Stimulated activated CD8-positive, alpha-beta memory T cell treated with anti-CD3 and anti-CD28 coated beads, Interleukin-4, amount 100 ng/mL, for 24 hours (primary cell): Measurements from ENCODE around the gene CPA5.

ENCODE experiments used
- DNase-seq: peaks from one replicate; pipeline ENCODE4 v3.0.0-alpha.2; 2020; ENCODE audit warnings: low read depth

CPA5 gene

GRCh38 chr7:130379532-130379920, 34.9 kb downstream of the CPA5 start:
- no peak for DNase-seq

GRCh38 chr7:130379921-130380860, 35.6 kb downstream of the CPA5 start, which contains the start of gene CPA1:
Gene CPA1 (plus strand): TSS chr7:130380494. CDS start chr7:130380521, 27 bp downstream.
- DNase-seq = no peak

GRCh38 chr7:130380861-130381455, 36.3 kb downstream of the CPA5 start:
- no peak for DNase-seq

- no peak for DNase-seq
Observed at GRCh38 chr7:130381468-130382312, 37.1 kb downstream of the CPA5 start.

- DNase-seq = no peak
Observed at GRCh38 chr7:130383187-130383980, 38.8 kb downstream of the CPA5 start.

GRCh38 chr7:130384371-130384801, 39.8 kb downstream of the CPA5 start:
- no peak for DNase-seq

- DNase-seq = no peak
Observed at GRCh38 chr7:130384841-130385599, 40.4 kb downstream of the CPA5 start.

- no peak for DNase-seq
Observed at GRCh38 chr7:130385600-130386066, 41.0 kb downstream of the CPA5 start.

- no peak for DNase-seq
Observed at GRCh38 chr7:130386876-130387275, 42.3 kb downstream of the CPA5 start.

- DNase-seq = no peak
Observed at GRCh38 chr7:130387306-130387627, 42.7 kb downstream of the CPA5 start.

GRCh38 chr7:130387628-130388403, 43.2 kb downstream of the CPA5 start:
- DNase-seq = no peak

GRCh38 chr7:130388671-130389070, 44.1 kb downstream of the CPA5 start:
- DNase-seq = no peak

GRCh38 chr7:130390486-130390885, 45.9 kb downstream of the CPA5 start:
- no peak for DNase-seq

GRCh38 chr7:130393101-130393561, 48.5 kb downstream of the CPA5 start:
- no peak for DNase-seq

- no peak for DNase-seq
Observed at GRCh38 chr7:130393841-130394411, 49.3 kb downstream of the CPA5 start.

GRCh38 chr7:130394421-130395195, 50.0 kb downstream of the CPA5 start:
- DNase-seq = peak; percentile 6

GRCh38 chr7:130395421-130395820, 50.8 kb downstream of the CPA5 start:
- no peak for DNase-seq

GRCh38 chr7:130396109-130396508, 51.5 kb downstream of the CPA5 start:
- no peak for DNase-seq
